ENCODE data around the gene FABP7. TPM values are rescaled to one million over a fixed set of nuclear protein-coding genes. Genes with fewer than 3 reads are reported as not detected.
"Not testable (repeated sequence)": the region's sequence is repeated elsewhere in the genome, so short reads cannot be mapped to it uniquely, and the experiment has no call there.

Gene FABP7
- total RNA-seq (2014; rRNA removed; shearing (Covaris generic)) = not detected in 2 replicates

- DNase-seq (ENCODE audit: low spot score) = no peak
These were observed at the start of gene FABP7 for GRCh38 chr6:122779667-122780066. FABP7 (plus strand) TSS chr6:122779716; CDS start chr6:122779795, 79 bp downstream.

DNA sequence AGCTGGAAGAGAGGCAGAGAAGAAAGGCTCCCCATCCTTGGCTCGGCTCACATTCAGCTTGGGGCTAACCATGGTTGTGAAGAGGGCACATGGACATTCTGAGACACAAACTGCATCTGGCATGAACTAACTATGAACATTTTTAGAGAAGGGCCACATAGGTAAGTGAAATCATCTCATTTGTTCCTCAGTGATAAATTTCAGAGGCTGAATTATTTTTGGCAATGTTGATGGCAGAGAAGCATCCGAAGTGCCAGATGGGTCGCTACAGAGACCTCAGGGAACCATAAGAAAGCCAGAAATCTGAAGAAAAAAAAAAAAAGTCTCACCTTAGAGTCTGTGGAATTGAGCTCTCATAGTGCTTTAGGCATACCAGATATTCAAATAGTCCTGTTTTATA is 49.2 kb upstream of the FABP7 start:
- no peak for DNase-seq (ENCODE audit: low spot score)

GRCh38 chr6:122730775-122731386 is 48.6 kb upstream of the FABP7 start:
- DNase-seq (ENCODE audit: low spot score) = peak; percentile 59

DNA sequence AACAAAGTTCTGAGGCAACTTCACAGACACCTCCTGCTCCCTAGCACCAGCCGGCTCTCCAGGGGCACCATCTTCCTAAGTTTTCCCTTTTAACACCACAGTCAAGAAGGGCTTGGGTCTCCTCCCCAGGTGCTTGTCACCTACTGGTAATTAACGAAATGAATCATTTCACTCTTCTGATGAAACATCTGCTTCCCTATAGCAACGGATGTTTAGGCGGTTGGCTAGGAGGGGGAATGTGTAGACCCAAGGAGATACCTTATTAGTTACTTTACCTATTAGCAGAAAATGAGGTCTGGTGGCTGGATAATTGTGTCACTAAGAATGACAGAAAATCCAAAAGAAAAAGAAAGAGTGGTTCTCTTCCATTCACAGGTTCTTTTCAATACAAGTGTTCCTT is 46.3 kb upstream of the FABP7 start:
- no peak for DNase-seq (ENCODE audit: low spot score)

DNA sequence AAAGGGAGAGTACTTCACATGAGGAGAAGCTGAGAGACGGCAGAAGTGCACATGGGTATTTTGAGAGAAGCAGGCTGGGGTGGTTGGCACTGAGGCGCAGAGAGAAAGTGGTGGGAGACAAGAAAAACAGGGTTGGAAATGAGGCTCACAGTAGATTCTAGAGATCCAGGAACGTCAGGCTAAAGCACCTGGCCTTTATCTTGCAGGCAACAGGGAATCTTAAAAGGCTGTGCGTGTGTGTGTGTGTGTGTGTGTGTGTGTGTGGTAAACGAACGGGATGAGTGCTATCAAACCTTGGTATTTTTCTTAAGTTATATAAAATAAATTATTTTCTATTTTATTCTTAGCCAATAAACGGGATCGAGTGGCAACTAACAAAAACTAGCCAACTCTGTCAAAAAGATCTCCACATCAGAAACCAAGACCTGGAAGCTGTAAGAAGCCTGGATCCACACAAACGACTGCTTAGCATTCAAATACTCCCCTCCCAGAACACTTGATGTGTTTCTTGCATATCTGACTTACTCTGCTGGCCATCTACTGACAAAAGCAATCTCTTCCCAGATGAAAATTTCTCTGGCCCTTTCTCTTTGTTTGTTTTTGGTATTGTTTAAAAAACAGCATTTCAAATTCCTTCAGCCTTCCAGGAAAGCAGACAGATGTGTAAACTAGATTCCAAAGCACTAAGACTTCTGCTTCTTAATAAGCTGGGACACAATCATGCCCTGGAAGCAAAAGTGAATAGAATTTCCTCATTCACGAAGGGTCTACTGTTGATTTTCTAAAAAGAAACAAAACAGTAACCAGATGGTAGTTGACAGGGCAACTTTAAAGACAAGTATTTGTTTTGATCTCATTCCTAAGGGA is 44.8 kb upstream of the FABP7 start:
- no peak for DNase-seq (ENCODE audit: low spot score)

GRCh38 chr6:122735582-122735981 is 43.9 kb upstream of the FABP7 start:
- no peak for DNase-seq (ENCODE audit: low spot score)

GRCh38 chr6:122736163-122736562 is 43.4 kb upstream of the FABP7 start:
- DNase-seq (ENCODE audit: low spot score) = no peak

GRCh38 chr6:122736616-122737015 is 42.9 kb upstream of the FABP7 start:
- no peak for DNase-seq (ENCODE audit: low spot score)

DNA sequence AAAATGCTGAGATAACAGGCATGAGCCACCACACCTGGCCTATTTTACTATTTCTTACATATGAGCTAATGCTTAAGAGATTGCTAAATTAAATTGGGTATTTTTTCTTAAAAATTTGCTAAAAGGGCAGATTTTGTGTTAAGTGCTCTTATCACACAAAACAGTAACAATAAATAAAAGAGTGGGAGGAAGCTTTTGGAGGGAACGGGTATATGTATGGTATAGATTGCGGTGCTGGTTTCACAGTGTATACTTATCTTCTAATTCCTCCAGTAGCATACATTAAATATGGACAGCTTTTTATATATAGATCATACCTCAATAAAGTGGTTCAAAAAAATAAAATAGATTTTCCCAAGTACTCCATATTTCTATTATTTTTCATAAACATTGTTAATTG is 39.4 kb upstream of the FABP7 start:
- no peak for DNase-seq (ENCODE audit: low spot score)

- DNase-seq (ENCODE audit: low spot score) = no peak
These were observed 38.6 kb upstream of the FABP7 start for GRCh38 chr6:122740936-122741335.

DNA sequence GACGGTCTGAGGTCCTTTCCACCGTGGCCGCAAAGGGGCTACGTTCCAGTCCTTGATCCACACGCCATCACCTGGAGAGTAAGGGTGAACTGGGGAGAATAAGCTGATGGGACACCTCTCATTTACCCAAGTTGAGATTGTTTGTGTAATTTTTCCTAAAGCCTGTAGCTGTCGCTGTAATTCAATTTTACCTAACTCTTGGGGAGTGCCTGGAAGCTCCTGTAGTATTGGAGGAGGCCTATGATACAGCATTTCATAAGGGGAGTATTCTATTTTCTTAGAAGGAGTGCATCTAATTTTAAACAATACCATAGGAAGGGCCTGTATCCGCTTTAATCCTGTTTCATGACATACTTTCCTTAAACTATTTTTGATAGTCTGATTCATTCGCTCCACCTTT is 35.3 kb upstream of the FABP7 start:
- DNase-seq (ENCODE audit: low spot score) = peak; percentile 5

DNA sequence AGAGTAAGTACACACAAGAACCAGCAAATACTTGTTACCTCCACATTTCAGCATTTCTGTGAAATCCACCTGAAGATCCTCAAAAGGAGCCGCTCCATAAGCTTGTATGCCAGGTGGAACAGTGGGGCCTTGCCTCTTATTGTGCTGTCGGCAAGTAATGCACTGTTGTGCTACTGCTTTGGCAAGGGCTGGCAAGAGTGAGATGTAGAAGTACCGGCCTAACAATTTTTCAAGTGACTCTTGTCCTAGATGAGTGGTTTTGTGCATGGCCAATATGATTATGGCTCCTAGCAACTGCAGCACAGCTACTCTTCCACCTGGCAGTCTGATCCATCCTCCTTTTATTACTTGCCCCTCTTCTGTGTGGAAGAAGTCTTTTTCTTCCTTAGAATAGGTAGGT is 34.7 kb upstream of the FABP7 start:
- not testable (repeated sequence) for DNase-seq (ENCODE audit: low spot score)

DNA sequence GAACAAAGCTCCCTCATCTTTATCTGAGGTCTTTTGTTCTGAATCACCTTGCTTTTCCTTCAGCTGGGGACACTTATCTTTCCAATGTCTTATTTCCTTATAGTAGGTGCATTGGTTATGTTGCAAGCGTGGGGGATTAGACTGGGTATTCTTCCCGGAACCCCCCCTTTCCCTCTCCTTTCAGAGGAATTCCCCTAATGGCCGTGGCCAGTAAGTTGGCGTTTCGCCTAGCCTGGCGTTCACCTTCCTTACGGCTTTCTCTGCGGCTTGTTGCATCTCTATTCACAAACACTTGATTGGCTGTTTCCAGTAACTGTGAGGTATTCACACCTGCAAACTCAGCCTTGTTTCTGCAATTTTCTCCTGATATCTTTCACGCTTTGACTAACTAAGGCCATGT is 32.8 kb upstream of the FABP7 start:
- DNase-seq (ENCODE audit: low spot score) = no peak

- DNase-seq (ENCODE audit: low spot score) = no peak
These were observed 31.9 kb upstream of the FABP7 start for GRCh38 chr6:122747573-122747972.

DNA sequence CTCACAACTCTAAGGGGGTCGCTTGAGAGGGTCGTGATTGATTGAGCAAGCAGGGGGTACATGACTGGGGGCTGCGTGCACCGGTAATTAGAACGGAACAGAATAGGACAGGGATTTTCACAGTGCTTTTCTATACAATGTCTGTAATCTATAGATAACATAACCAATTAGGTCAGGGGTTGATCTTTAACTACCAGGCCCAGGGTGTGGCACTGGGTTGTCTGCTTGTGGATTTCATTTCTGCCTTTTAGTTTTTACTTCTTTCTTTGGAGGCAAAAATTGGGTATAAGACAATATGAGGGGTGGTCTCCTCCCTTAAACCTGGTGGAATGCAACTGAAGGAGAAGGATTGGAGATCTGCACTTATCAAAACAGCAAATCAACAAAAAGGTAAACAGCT is 30.6 kb upstream of the FABP7 start:
- not testable (repeated sequence) for DNase-seq (ENCODE audit: low spot score)

- no peak for DNase-seq (ENCODE audit: low spot score)
These were observed 30.0 kb upstream of the FABP7 start for GRCh38 chr6:122749451-122750050.

- no peak for DNase-seq (ENCODE audit: low spot score)
These were observed 28.2 kb upstream of the FABP7 start for GRCh38 chr6:122751326-122751725.

DNA sequence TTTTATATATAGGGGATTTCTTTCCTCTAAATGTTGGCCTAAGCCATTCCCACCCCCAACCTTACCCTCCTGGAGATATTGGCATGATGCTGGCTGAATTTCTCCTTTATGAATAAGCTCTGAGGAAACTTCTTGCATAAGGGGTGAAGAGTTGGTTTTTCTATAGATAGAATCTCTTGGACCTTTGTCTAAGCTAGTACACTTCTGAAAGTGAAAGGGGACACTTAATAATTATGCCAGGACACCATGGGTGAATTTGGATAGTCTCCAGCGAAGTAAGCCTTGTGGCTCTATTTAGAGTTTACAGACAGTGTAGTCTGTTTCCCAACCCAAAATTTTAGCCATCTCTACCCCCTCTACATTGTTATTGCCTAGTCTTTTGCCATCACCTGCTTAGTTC is 27.1 kb upstream of the FABP7 start:
- DNase-seq (ENCODE audit: low spot score) = no peak

DNA sequence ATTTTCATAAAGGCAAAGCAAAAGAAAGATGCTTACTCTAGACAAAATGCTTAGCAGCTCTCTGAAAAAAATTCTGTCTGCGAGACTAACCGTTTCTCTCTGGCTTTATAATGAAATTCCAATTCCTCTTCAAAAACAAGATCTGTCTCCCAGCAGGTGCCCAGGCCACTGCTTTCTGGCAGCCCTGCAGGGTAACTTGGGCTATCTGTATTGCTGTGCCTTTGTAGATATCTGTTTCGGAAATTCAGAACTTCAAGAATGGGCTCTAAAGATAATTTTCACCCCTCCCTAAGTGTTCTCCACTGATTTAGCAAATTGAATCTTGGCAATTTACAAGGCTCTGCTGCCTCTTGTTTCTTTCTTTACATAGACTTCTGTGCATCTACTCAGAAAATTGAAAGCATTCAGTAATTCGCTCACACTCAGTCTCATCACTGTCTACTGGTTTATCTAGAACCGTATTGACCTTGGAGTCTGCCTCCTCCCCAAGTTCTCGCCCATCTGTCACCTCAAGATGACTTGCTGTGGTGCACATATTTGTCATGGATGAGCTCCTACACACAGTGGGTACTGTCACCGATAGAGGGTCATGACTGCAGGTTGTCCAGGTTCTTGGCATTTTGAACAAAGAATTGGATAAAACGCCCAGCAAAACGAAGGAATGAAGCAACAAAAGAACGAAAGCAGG is 26.4 kb upstream of the FABP7 start:
- DNase-seq (ENCODE audit: low spot score) = no peak

GRCh38 chr6:122753688-122754056 is 25.8 kb upstream of the FABP7 start:
- no peak for DNase-seq (ENCODE audit: low spot score)

- DNase-seq (ENCODE audit: low spot score) = no peak
These were observed 25.3 kb upstream of the FABP7 start for GRCh38 chr6:122754191-122754731.

- DNase-seq (ENCODE audit: low spot score) = no peak
These were observed 23.6 kb upstream of the FABP7 start for GRCh38 chr6:122755901-122756300.
